ENCODE data around the gene EDDM3A.

DNA sequence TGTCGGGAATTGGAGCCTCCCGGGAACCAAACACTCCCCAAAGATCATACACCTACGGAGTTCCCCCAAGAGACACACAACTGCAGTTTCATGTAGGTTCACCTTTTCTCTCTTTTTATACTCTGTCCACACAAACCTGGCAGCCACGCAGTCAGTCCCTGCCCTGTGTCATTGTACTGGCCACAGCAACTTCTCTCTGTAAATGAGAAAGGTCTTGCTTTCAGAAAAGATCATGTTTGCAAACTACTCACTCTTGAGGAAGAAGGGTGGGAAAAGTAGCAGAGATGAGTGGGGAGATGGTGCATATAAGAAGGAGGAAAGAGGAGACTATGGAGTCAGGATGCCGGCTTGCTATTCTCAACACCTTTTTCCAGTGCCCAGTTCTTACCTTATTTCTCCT, 46.8 kb upstream of the EDDM3A start:
- no peak for TF ChIP-seq POLR2AphosphoS5 (IDR thresholded peaks at IDR 0.05; ENCODE audit: low read depth, low read length)
- TF ChIP-seq SIN3A (IDR thresholded peaks at IDR 0.05; ENCODE audit: borderline replicate concordance, insufficient read depth, low read length), result no peak
- no peak for TF ChIP-seq TAF1 (IDR thresholded peaks at IDR 0.05; ENCODE audit: borderline replicate concordance, insufficient read depth, low read length)
- TF ChIP-seq REST (IDR thresholded peaks at IDR 0.05; ENCODE audit: insufficient read depth in 1 of 2, low read depth in 2 of 2, low read length in 2 of 2), result no peak
